ENCODE measurements around the gene CPA4.

DNA sequence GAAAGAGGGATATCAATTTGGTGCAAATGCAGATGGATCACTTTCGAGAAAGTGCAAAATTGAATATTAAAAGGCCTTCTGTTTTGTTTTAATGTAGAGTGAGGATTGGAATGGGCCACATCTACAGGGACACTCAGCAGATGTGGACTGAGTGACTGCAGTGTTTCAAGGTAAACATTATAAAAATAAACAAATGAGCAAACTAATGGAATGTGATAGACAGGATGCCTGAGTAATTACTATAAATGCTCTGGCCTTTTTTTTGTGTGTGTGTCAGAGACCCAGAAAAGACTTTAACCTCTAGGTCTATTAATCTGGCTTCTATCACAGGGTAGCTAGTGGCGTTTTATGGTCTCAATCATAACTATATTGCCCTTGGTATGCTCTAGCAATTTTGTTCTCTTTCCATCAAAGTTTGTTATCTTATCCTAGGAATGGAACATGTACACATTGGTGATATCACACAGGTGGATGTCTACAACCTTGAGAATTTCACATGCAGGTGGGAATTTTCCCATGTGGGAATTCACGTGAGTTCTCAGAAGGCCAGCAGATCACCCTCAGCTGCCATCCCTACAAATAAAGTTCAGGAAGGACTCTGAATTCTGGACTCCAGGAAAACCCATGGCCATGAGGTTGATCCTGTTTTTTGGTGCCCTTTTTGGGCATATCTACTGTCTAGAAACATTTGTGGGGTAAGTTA lies 26.6 kb upstream of the CPA4 start, which contains the start of gene CPA2:
- TF ChIP-seq, protein P1, sequence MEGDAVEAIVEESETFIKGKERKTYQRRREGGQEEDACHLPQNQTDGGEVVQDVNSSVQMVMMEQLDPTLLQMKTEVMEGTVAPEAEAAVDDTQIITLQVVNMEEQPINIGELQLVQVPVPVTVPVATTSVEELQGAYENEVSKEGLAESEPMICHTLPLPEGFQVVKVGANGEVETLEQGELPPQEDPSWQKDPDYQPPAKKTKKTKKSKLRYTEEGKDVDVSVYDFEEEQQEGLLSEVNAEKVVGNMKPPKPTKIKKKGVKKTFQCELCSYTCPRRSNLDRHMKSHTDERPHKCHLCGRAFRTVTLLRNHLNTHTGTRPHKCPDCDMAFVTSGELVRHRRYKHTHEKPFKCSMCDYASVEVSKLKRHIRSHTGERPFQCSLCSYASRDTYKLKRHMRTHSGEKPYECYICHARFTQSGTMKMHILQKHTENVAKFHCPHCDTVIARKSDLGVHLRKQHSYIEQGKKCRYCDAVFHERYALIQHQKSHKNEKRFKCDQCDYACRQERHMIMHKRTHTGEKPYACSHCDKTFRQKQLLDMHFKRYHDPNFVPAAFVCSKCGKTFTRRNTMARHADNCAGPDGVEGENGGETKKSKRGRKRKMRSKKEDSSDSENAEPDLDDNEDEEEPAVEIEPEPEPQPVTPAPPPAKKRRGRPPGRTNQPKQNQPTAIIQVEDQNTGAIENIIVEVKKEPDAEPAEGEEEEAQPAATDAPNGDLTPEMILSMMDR (conservative IDR thresholded peaks at IDR 0.05; ENCODE audit: low read length): no peak
- TF ChIP-seq EZH2phosphoT487 (IDR thresholded peaks at IDR 0.05; ENCODE audit: borderline replicate concordance, low read depth, low read length): no peak
